HG03045 (cell line): ENCODE results near the gene SLC11A1.

Experiments
- ATAC-seq: cut with Tn5 transposase; IDR thresholded peaks from one replicate; pipeline ENCODE4 v1.9.1; 2021; ENCODE audit warnings: mild to moderate bottlenecking, moderate library complexity; ENCODE audit not compliant: unreplicated experiment

SLC11A1 gene

DNA sequence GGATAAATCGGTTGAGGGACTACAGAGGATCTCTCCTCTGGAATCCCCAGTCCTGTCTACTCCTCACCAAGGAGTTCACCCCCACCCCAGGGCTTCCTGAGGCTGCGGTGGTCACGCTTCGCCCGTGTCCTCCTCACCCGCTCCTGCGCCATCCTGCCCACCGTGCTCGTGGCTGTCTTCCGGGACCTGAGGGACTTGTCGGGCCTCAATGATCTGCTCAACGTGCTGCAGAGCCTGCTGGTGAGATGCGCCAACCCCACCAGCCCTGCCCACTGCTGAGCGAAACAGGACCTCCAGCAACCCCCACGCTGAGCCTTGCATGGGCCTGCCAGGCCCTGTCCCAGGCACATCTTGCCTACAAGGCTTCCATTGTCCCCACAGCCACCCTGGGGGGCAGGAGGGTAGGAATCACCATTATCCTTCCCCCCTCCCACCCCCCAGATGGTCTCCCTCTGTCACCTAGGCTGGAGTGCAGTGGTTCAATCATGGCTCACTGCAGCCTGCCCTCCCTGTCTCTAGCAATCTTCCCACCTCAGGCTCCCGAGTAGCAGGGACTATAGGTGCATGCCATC lies 10.9 kb downstream of the SLC11A1 start:
- no peak for ATAC-seq

DNA sequence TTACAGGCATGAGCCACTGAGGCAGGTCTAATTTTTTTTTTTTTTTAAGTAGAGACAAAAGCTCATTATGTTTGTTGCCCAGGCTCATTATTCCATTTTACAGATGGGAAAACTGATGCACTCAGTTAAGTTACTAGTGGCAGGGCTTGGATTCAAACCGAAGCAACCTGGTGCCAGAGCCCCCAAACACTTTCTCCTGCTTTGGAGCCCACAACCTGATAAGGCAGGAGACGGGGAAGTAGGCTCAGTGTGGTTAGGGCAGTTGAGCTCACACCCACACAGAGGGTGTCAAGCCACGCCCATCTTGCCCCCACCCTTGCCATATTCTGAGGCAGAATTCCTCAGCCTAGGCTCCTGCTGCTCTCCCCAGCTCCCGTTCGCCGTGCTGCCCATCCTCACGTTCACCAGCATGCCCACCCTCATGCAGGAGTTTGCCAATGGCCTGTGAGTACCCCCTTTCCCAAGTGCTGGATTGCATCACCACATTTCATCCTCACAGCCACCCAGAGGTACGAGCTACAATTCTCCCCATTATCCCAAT lies 11.7 kb downstream of the SLC11A1 start:
- ATAC-seq = no peak

DNA sequence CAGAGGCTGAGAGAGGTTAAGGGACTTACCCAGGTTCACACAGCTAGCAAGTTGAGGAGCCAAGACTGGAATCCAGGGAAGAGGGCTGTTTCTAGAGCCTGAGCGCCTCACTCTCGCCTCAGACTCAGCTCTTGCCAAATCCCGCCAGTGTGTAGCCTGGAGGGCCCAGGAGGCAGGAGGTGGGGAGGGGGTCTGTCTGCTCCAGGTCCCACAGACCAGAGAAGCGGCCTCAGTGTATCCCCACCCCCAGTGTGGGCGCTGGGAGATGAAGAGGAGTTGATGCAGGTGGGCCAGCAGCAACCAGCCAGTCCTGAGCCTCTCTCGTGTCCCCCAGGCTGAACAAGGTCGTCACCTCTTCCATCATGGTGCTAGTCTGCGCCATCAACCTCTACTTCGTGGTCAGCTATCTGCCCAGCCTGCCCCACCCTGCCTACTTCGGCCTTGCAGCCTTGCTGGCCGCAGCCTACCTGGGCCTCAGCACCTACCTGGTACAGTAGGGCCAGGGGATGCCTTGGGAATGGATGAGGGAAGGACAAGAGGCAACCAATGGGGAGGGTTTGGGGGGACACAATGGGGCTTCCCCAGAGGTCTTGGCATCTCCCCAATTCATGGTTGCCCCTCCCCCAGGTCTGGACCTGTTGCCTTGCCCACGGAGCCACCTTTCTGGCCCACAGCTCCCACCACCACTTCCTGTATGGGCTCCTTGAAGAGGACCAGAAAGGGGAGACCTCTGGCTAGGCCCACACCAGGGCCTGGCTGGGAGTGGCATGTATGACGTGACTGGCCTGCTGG lies 12.4 kb downstream of the SLC11A1 start:
- ATAC-seq = no peak

DNA sequence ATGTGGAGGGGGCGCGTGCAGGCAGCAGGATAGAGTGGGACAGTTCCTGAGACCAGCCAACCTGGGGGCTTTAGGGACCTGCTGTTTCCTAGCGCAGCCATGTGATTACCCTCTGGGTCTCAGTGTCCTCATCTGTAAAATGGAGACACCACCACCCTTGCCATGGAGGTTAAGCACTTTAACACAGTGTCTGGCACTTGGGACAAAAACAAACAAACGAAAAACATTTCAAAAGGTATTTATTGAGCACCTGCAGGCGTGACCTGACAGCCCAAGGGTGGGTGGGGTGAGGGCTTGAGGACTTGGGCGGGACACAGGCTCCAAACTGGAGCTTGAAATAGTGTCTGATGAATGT lies 13.0 kb downstream of the SLC11A1 start:
- no peak for ATAC-seq

GRCh38 chr2:218395456-218395825 lies 13.4 kb downstream of the SLC11A1 start:
- ATAC-seq = no peak

DNA sequence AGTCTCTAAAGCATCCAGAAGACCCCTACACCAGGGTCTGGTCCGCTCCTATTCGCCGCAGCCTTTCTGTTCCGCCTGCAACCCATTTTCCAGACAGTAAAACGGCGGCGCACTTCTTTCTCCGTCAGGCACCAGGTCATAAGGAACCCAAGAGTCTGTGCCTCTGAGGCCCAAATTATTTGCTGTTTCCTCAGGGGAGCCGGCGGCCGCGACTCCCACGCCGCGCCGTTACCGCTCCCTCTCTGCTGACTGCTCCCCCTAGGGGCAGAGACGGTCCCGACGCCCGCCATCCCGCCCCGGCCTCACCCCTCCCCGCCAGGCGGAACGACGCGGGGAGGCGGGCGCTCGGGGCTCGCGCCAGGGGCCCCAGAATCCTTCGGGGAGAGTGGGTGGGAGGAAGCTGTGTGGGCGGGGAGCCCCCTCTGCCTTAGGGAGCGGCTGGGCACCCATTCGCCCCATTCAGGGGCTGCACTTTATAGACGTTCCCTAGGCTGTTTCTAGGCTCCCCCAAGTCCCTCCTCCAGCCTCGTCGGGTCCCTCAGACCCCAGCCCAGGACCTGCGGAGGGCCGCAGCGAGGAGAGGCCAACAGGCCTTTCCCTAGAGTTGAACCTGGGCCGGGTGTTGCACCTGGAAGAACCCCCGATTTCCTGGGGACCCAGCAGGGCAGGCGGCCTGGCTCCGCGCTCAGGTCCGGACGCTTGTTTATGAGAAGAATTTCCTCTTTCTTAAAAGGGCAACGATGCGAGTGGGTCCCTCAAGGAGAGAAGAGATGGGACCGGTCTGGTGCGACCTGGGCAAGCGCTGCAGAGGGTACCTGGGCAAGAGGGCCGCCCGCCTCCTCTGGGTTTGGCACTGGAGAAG lies 14.0 kb downstream of the SLC11A1 start:
- ATAC-seq = peak; percentile 39

- no peak for ATAC-seq
Observed at GRCh38 chr2:218396688-218397462, 14.8 kb downstream of the SLC11A1 start.

GRCh38 chr2:218397463-218397819 lies 15.4 kb downstream of the SLC11A1 start:
- no peak for ATAC-seq

DNA sequence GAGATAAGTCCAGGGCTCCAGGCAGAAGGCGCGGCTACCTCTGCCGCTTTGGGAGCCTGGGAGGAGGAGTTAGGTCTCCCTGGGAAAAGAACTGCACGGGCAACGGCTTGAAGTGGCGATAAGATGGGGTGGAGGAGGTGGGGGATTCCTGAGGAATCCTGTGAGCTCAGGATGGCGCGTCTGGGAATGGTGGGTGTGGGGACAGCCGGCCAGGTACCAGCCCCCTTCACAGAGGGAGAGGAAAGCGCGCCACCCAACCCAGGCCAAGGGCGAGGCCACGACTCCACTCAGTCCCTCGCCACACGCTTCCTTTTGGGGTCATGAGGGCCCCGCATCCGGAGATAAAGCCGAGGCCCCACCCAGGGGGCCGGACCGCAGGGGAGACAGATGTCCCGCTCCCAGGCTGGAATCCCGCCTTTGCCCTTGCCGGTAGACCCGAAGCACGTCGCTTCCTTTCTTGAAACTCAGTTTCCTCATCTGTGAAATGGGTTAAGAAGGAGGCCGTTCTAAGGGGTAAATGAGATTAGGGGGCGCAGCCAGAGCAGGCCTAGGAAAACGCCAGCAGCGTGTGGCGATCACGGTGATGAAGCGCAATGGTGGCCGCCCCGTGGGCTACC lies 15.9 kb downstream of the SLC11A1 start:
- peak; percentile 22 for ATAC-seq

DNA sequence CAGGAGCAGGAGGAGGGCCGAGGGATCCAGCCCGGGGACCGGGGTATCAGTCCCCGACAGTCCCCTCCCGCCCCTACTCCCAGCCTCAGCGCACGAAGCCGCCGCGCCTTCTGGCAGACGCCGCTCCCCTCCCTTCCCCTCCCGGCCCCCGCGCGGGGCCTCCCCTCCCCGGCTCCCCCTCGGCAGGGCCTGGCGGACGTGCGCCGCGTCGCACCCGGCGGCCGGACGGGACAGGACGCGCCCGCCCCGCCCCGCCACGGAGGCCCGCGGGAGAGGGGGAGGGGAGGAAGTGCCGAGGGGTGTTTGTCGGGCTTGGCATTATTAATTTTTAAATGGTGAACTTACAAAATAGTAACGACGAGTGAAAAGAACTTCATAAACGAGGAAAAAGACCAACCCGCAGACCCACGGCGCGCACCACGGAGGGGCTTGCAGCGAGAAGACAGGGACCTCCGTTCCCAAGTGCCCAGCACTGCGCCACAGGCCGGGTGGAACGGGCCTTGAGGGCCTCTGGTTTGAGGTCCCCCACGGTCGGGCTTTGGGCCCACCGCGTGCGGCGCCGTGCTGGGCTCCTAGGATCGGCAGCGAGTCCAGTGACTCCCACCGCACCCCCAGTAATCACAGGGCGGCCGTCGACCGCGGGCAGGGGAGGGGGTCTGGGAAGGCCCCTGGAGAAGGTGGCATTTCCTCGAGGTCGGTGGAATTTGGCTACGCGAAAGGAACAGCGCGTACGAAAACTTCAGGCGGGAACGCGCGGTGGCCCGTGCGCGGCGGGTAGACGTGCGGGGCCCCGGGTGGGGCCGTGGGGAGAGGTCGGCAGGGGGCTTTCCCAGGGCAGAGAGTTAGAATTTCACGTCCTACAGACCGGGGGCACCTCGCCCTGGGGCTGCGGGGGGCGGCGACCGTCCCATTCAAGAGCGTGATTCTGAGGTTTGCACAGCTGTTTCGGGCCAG lies 16.6 kb downstream of the SLC11A1 start:
- peak; percentile 26 for ATAC-seq

DNA sequence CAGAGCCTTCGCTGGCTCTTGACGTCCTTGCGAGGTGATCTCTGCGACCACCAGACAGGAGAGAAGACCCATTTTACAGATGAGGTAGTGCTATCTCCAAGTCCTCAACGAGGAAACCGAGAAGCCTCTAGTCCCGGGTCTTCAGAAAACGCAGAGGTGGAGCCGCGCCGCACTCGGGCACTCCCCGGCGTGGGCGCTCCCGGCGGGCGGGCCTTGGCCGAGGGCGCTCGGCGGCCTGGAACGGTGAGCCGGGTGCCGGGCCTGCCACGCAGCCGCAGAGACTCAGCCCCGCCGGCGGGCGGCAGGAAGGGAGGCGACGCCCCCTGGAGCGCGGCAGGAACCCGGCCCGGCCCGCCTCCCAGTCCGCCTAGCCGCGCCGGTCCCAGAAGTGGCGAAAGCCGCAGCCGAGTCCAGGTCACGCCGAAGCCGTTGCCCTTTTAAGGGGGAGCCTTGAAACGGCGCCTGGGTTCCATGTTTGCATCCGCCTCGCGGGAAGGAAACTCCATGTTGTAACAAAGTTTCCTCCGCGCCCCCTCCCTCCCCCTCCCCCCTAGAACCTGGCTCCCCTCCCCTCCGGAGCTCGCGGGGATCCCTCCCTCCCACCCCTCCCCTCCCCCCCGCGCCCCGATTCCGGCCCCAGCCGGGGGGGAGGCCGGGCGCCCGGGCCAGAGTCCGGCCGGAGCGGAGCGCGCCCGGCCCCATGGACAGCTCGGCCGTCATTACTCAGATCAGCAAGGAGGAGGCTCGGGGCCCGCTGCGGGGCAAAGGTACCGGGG lies 17.5 kb downstream of the SLC11A1 start, which contains the start of gene CTDSP1:
Gene CTDSP1, plus strand, starts transcription at position 478 of the 776 bp plus-strand sequence. Its CDS starts 223 bp downstream, at position 701.
- ATAC-seq = peak; percentile 36

DNA sequence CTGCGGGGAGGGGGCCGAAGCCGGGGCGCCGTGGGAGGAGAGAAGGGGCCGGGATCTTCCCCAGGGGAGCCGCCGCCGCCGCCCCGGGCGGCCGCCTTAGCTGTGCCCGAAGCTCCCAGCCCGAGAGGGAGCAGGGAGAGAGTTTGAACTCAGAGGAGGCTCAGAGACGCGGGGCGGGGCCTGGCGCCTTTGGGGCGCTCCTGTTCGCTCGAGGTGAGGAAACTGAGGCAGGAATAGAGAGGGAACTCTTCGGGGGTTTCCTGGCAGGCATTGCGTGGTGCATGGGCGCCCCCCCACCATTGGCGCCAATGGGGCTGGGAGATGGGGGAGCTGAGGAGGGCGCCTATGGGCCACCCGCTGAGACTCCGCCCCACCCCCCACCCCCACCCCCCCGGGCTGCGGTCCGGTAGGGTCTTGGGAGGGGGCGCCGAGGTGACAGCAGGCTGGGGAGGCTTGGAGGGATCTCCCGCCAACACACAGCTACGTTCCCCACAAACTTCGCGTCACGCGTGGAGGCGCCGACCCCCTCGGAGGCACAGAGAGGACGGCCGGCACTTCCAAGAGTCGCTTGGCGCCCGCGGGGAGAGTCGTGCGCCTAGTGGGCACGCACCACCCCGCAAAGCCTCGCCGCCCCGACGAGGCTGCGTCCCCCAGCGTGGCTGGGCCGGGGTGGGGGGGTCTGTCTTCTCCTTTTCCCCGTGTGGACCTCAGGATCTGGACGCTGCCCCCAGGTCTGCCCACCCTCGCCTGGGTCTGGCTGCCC lies 18.3 kb downstream of the SLC11A1 start:
- no peak for ATAC-seq

GRCh38 chr2:218400930-218401881 lies 19.1 kb downstream of the SLC11A1 start:
- ATAC-seq = no peak

DNA sequence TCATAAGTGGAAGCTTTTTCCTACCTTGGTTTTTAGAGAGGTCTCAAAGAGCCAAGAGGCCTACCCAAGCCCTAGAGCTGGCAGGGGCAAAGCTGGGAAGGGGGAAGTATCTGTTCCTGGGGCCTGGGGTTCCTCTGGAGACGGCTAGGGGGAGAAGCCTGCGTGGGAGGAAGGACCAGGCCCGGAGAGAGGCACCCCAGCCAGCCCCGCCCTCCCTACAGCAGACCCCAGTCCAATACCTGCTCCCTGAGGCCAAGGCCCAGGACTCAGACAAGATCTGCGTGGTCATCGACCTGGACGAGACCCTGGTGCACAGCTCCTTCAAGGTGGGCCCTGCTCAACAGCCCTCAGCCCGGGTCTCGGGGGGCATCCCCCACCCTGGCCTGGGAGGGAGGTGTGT lies 19.8 kb downstream of the SLC11A1 start:
- ATAC-seq = no peak

- ATAC-seq = no peak
Observed at GRCh38 chr2:218402491-218402901, 20.4 kb downstream of the SLC11A1 start.

DNA sequence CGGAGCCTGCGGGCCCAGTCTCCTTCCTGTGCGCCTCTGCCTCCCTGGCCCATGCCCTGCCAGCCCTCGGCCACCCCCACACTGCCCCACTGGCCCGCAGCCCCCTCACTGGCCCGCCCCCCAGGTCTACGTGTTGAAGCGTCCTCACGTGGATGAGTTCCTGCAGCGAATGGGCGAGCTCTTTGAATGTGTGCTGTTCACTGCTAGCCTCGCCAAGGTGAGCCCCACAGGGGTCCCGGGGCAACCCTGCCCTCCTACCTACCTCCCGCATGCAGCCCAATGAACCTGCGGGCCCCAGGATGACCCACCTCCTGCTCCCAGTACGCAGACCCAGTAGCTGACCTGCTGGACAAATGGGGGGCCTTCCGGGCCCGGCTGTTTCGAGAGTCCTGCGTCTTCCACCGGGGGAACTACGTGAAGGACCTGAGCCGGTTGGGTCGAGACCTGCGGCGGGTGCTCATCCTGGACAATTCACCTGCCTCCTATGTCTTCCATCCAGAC lies 20.9 kb downstream of the SLC11A1 start:
- ATAC-seq = no peak
